H1 (cell line): ENCODE results near the gene GRAMD1B. TPM values are rescaled to one million over a fixed set of nuclear protein-coding genes. Genes with fewer than 3 reads are reported as not detected.

Source experiments
- CTCF ChIA-PET: fragments of 300-600 bp; sonication (Branson Sonifier 250); formaldehyde crosslinking; loops from one replicate; lab custom pipeline; 2021; ENCODE audit not compliant: partially characterized antibody; lab: Charles Lee
- POLR2A ChIA-PET: fragments of 300-600 bp; sonication (Branson Sonifier 250); formaldehyde crosslinking; loops from one replicate; lab custom pipeline; 2021; ENCODE audit warnings: inconsistent platforms; ENCODE audit not compliant: partially characterized antibody; lab: Charles Lee
- DNase-seq, 2 experiments: peaks; one replicate each; pipeline versions ENCODE4 v3.0.0 to v3.0.0-alpha.2; 2010 to 2022; ENCODE audit warnings: low spot score in 2 of 2, low read depth in 1 of 2, mixed read lengths in 1 of 2
- FAIRE-seq: peaks from 2 replicates; lab custom pipeline; 2011; peaks lifted over from hg19 to GRCh38; lab: Jason Lieb, UNC
- H2AFZ ChIP-seq: 2 replicates; pipeline ENCODE4 v1.8.1; 2012; ENCODE audit warnings: low read length, inconsistent platforms
- H2AK5ac ChIP-seq: 2 replicates; pipeline ENCODE4 v1.6.1; 2013; ENCODE audit warnings: low read depth, low read length
- H2BK120ac ChIP-seq: replicated peaks from 2 replicates; pipeline ENCODE3; 2013; ENCODE audit warnings: low read depth, low read length, inconsistent platforms
- H2BK12ac ChIP-seq: 2 replicates; pipeline ENCODE4 v1.6.1; 2013; ENCODE audit warnings: low read depth, low read length
- H2BK15ac ChIP-seq: 2 replicates; pipeline ENCODE4 v1.6.1; 2013; ENCODE audit warnings: low read length
- H2BK20ac ChIP-seq: 2 replicates; pipeline ENCODE4 v1.6.1; 2013; ENCODE audit warnings: low read length
- H2BK5ac ChIP-seq: 2 replicates; pipeline ENCODE4 v1.6.1; 2013; ENCODE audit warnings: low read depth, low read length
- H3K14ac ChIP-seq: 2 replicates; pipeline ENCODE4 v1.6.1; 2013; ENCODE audit warnings: inconsistent platforms; ENCODE audit not compliant: insufficient read length
- H3K18ac ChIP-seq: 2 replicates; pipeline ENCODE4 v1.6.1; 2013; ENCODE audit warnings: low read length; ENCODE audit errors: extremely low read depth
- H3K23ac ChIP-seq: 2 replicates; pipeline ENCODE4 v1.6.1; 2013; ENCODE audit warnings: inconsistent platforms; ENCODE audit not compliant: insufficient read length
- H3K23me2 ChIP-seq: 2 replicates; pipeline ENCODE4 v1.6.1; 2013; ENCODE audit warnings: low read depth, low read length
- H3K27ac ChIP-seq: 2 replicates; pipeline ENCODE4 v1.6.1; 2011; ENCODE audit warnings: low read depth, low read length, inconsistent platforms
- H3K27me3 ChIP-seq, 4 experiments: replicated peaks in 1 of 4; 1 replicate in 1 of 4; 2 replicates in 3 of 4; pipeline versions ENCODE4 v1.6.1 to v1.8.1; 2011 to 2013; ENCODE audit warnings: low read length in 3 of 4, mild to moderate bottlenecking in 3 of 4, inconsistent platforms in 2 of 4, mixed read lengths in 2 of 4, moderate library complexity in 1 of 4; ENCODE audit not compliant: control insufficient read depth in 3 of 4, insufficient read depth in 3 of 4; ENCODE audit errors: extremely low read depth in 1 of 4
- H3K36me3 ChIP-seq, 4 experiments: 2 replicates each; pipeline versions ENCODE4 v1.6.1 to v1.8.1; 2011 to 2013; ENCODE audit warnings: mild to moderate bottlenecking in 4 of 4, low read length in 3 of 4, moderate library complexity in 2 of 4, control low read depth in 1 of 4, inconsistent platforms in 1 of 4; ENCODE audit not compliant: insufficient read depth in 4 of 4, control insufficient read depth in 2 of 4
- H3K4ac ChIP-seq: replicated peaks from 2 replicates; pipeline ENCODE3; 2013; ENCODE audit warnings: low read length, low read depth, mixed read lengths, inconsistent platforms; ENCODE audit not compliant: insufficient read length
- H3K4me1 ChIP-seq, 4 experiments: replicated peaks in 1 of 4; 1 replicate in 1 of 4; 2 replicates in 3 of 4; pipeline versions ENCODE4 v1.6.1 to v1.8.1; 2011 to 2013; ENCODE audit warnings: low read length in 3 of 4, inconsistent platforms in 2 of 4, mixed read lengths in 1 of 4; ENCODE audit not compliant: insufficient read depth in 4 of 4, control insufficient read depth in 3 of 4
- H3K4me2 ChIP-seq, 2 experiments: 2 replicates each; pipeline versions ENCODE4 v1.6.1 to v1.8.1; 2011 to 2013; ENCODE audit warnings: low read depth in 2 of 2, low read length in 2 of 2, control low read depth in 1 of 2, inconsistent platforms in 1 of 2, mild to moderate bottlenecking in 1 of 2; ENCODE audit not compliant: insufficient read depth in 1 of 2
- H3K4me3 ChIP-seq, 4 experiments: fragments of 200-600, 300-600 bp in 1 of 4; sonication (generic), shearing (Covaris generic), sonication (Bioruptor Twin) in 1 of 4; 2 replicates each; pipeline versions ENCODE4 v1.5.1 to v1.8.1; 2011 to 2016; ENCODE audit warnings: low read length in 4 of 4, low read depth in 3 of 4, control low read depth in 2 of 4, inconsistent platforms in 2 of 4, mild to moderate bottlenecking in 2 of 4, mixed read lengths in 1 of 4, moderate library complexity in 1 of 4; ENCODE audit not compliant: insufficient read depth in 2 of 4; ENCODE audit errors: extremely low read depth in 1 of 4
- H3K56ac ChIP-seq: replicated peaks from 2 replicates; pipeline ENCODE3; 2013; ENCODE audit warnings: low read depth, mild to moderate bottlenecking, mixed read lengths, low read length, inconsistent platforms; ENCODE audit not compliant: insufficient read length
- H3K79me1 ChIP-seq: 2 replicates; pipeline ENCODE4 v1.6.1; 2013; ENCODE audit warnings: low read depth, low read length, control low read depth
- H3K79me2 ChIP-seq, 2 experiments: 2 replicates each; pipeline versions ENCODE4 v1.6.1 to v1.8.1; 2012 to 2013; ENCODE audit warnings: low read length in 2 of 2, mild to moderate bottlenecking in 2 of 2, inconsistent platforms in 1 of 2; ENCODE audit not compliant: insufficient read depth in 2 of 2, control insufficient read depth in 1 of 2
- H3K9ac ChIP-seq, 4 experiments: replicated peaks in 1 of 4; 1 replicate in 1 of 4; 2 replicates in 3 of 4; pipeline versions ENCODE4 v1.6.1 to v1.8.1; 2011 to 2013; ENCODE audit warnings: low read depth in 3 of 4, low read length in 3 of 4, control low read depth in 2 of 4, mild to moderate bottlenecking in 2 of 4, moderate library complexity in 2 of 4, inconsistent platforms in 1 of 4; ENCODE audit errors: extremely low read depth in 1 of 4
- H3K9me3 ChIP-seq, 2 experiments: 2 replicates each; pipeline versions ENCODE4 v1.6.1 to v1.8.1; 2012 to 2013; ENCODE audit warnings: mild to moderate bottlenecking in 2 of 2, moderate library complexity in 2 of 2, control low read depth in 1 of 2, inconsistent platforms in 1 of 2, low read depth in 1 of 2, low read length in 1 of 2, mixed read lengths in 1 of 2; ENCODE audit not compliant: insufficient read depth in 2 of 2
- H4K20me1 ChIP-seq, 2 experiments: replicated peaks in 1 of 2; 2 replicates each; pipeline versions ENCODE3 to v1.8.1; 2011 to 2013; ENCODE audit warnings: inconsistent platforms in 2 of 2, low read length in 2 of 2, mild to moderate bottlenecking in 1 of 2; ENCODE audit not compliant: insufficient read depth in 2 of 2, control insufficient read depth in 1 of 2
- H4K5ac ChIP-seq: 2 replicates; pipeline ENCODE4 v1.6.1; 2013; ENCODE audit warnings: low read length, low read depth, mixed read lengths, inconsistent platforms; ENCODE audit not compliant: insufficient read length
- H4K8ac ChIP-seq: 2 replicates; pipeline ENCODE4 v1.8.0; 2013; ENCODE audit warnings: mild to moderate bottlenecking, moderate library complexity, low read length, inconsistent platforms; ENCODE audit not compliant: insufficient read depth; ENCODE audit errors: extremely low read depth
- H4K91ac ChIP-seq: replicated peaks from 2 replicates; pipeline ENCODE3; 2013; ENCODE audit warnings: low read length, mixed read lengths, inconsistent platforms; ENCODE audit not compliant: insufficient read length
- FOSL1 ChIP-seq: IDR thresholded peaks from 2 replicates; pipeline ENCODE4 v1.6.1; 2011; ENCODE audit warnings: mild to moderate bottlenecking, low read depth, low read length, moderate library complexity; ENCODE audit not compliant: insufficient read depth
- GTF2F1 ChIP-seq: IDR thresholded peaks from 2 replicates; pipeline ENCODE4 v1.6.1; 2012; ENCODE audit warnings: low read depth, low read length, improper control_type of control experiment, borderline replicate concordance
- RAD21 ChIP-seq, 2 experiments: IDR thresholded peaks in 1 of 2; conservative IDR thresholded peaks in 1 of 2; 2 replicates each; pipeline ENCODE4 v1.6.1; 2011; ENCODE audit warnings: low read depth in 2 of 2, low read length in 2 of 2, improper control_type of control experiment in 1 of 2, inconsistent platforms in 1 of 2, mild to moderate bottlenecking in 1 of 2, moderate library complexity in 1 of 2
- SAP30 ChIP-seq: fragments of 300-600 bp; sonication (generic); IDR thresholded peaks from 2 replicates; pipeline ENCODE4 v1.7.1; 2012; ENCODE audit warnings: low read length, moderate library complexity, mild to moderate bottlenecking, inconsistent platforms; ENCODE audit not compliant: insufficient read depth, insufficient replicate concordance
- WGBS, 2 experiments: shearing (Covaris generic) in 1 of 2; methylation state at CpG; one replicate each; pipeline versions ENCODE4 v1.1.6 to v1.1.7; 2013 to 2015; ENCODE audit warnings: low lambda C conversion rate in 2 of 2, mixed read lengths in 2 of 2, inconsistent platforms in 1 of 2, low coverage in 1 of 2, missing lambda C conversion rate in 1 of 2; ENCODE audit not compliant: insufficient replicate concordance in 2 of 2, insufficient coverage in 1 of 2, insufficient read length in 1 of 2; ENCODE audit errors: extremely low coverage in 1 of 2, missing lambda C conversion rate in 1 of 2; 5-methylcytosine and 5-hydroxymethylcytosine counted together
- polyA plus RNA-seq, 7 experiments: library from polyadenylated mRNA; depleted of rRNA in 3 of 7; stranded (reverse) in 5 of 7; unstranded in 2 of 7; fragments of >200 nt in 5 of 7; fragments of 200-250 nt in 2 of 7; gene quantifications; 1 replicate in 5 of 7; 2 replicates in 1 of 7; 4 replicates in 1 of 7; pipeline versions ENCODE4 v1.2.1 to v1.2.3, GENCODE V29; 2011 to 2013; ENCODE audit warnings: missing spikeins in 2 of 7, mixed read lengths in 2 of 7
- total RNA-seq: library from RNA; stranded (reverse); fragmentation: NEBNext Ultra II Directional; extraction: Animal tissue kit (Norgen Biotek cat#: 25700); gene quantifications from 2 replicates; pipeline ENCODE4 v1.2.1, GENCODE V29; 2021
- TF ChIP-seq, protein P1 (sequence below), 3 experiments: IDR thresholded peaks; 1 replicate in 2 of 3; 2 replicates in 1 of 3; pipeline versions ENCODE4 v1.5.1 to v1.6.1; 2011; ENCODE audit warnings: low read length in 3 of 3, mild to moderate bottlenecking in 3 of 3, inconsistent platforms in 2 of 3, low read depth in 1 of 3, moderate library complexity in 1 of 3; ENCODE audit not compliant: insufficient read depth in 1 of 3; ENCODE audit errors: control extremely low read depth in 1 of 3

Gene GRAMD1B
- total and polyA plus RNA-seq, 2 of the 8 experiments (the other 6 are each of a cell fraction or from before 2014, with no cell fraction given), result 10.1 to 21.2 TPM

DNA sequence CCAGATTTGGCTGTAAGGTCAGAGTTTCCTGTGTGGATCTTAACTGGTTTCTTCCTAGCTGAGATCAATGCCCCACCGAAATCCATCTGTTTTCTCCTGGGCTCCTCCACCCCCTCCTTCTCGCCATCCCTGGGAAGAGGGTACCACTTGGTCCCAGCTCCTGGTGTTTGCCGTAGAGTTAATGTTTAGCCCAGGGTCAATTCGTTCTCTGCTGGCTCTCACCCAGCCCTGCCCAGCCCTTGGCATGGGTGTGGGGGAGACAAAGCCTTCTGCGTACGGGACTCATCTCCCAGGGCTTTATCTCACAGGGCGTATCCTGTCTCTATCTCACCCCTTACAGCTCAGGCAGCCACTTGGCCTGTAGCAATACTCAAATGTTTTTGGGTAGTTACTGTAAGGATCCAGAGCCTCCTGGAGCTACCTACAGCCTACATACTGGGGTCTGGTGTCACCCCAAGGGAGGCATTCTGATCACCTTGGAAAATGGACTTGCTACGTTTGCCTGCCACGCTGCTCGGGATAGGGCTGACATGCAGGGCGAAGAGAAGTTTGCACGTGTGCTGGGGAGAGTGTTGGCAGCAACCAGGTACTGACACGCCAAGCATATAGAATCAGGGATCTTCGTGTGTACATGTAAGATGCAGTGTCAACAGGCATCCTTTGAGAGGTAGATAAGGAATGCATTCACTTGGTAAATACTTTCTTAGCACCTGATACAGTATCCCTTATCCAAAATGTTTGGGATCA lies 158.2 kb downstream of the GRAMD1B start:
- Histone ChIP-seq H3K4me2 (no peak overlapping the region), H2AK5ac (no peak overlapping the region), H2BK20ac (no peak overlapping the region), H3K4me3 (no peak overlapping the region), H2BK5ac (no peak overlapping the region), H3K27ac (no peak overlapping the region), H2AFZ (no peak overlapping the region), H3K56ac (no peak overlapping the region), H3K4me1 (peaks cover 0 to under 1% (median 0%) of the 10 kb centered on the region in 4 experiments; a peak in 2 of 7 replicates), H3K79me2 (no peaks in the 10 kb centered on the region), H2BK15ac (no peak overlapping the region), H3K14ac (no peak overlapping the region), H4K20me1 (peaks cover 0 to under 1% of the 10 kb centered on the region in 2 experiments), H3K18ac (no peak overlapping the region), H2BK120ac (no peak overlapping the region), H3K36me3 (no peaks in the 10 kb centered on the region; a peak in 2 of 8 replicates), H4K8ac (no peak overlapping the region; the same call in 1 of the 2 replicates), H2BK12ac (no peak overlapping the region), H4K5ac (no peak overlapping the region), H3K79me1 (peaks cover under 1% of the 10 kb centered on the region), H3K9me3 (no peaks in the 10 kb centered on the region), H3K27me3 (no peaks in the 10 kb centered on the region), H3K23me2 (peaks cover under 1% of the 10 kb centered on the region; the same call in 1 of the 2 replicates), H3K4ac (no peak overlapping the region), H4K91ac (no peak overlapping the region), H3K23ac (no peak overlapping the region), H3K9ac (no peak overlapping the region)
- TF ChIP-seq SAP30, result no peak
- no peak for TF ChIP-seq GTF2F1
- TF ChIP-seq, protein P1, sequence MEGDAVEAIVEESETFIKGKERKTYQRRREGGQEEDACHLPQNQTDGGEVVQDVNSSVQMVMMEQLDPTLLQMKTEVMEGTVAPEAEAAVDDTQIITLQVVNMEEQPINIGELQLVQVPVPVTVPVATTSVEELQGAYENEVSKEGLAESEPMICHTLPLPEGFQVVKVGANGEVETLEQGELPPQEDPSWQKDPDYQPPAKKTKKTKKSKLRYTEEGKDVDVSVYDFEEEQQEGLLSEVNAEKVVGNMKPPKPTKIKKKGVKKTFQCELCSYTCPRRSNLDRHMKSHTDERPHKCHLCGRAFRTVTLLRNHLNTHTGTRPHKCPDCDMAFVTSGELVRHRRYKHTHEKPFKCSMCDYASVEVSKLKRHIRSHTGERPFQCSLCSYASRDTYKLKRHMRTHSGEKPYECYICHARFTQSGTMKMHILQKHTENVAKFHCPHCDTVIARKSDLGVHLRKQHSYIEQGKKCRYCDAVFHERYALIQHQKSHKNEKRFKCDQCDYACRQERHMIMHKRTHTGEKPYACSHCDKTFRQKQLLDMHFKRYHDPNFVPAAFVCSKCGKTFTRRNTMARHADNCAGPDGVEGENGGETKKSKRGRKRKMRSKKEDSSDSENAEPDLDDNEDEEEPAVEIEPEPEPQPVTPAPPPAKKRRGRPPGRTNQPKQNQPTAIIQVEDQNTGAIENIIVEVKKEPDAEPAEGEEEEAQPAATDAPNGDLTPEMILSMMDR (IDR thresholded peaks at IDR 0.05; ENCODE audit: control extremely low read depth in 1 of 3, insufficient read depth in 1 of 3, low read depth in 1 of 3, low read length in 3 of 3), result no peak
- no peak for TF ChIP-seq RAD21 (IDR thresholded peaks at IDR 0.05 in 1 of 2, conservative IDR thresholded peaks at IDR 0.05 in 1 of 2; ENCODE audit: low read depth in 2 of 2, low read length in 2 of 2)
- TF ChIP-seq FOSL1, result no peak
- CTCF ChIA-PET, result interaction anchor here (0.6 to 1.8 kb wide), 3 partner anchors 8 to 233 kb away, joined by 5 to 7 read pairs (median 6); no protein-coding TSS in a partner anchor
- no peak for FAIRE-seq
- no peak for DNase-seq
- POLR2A ChIA-PET, result no interaction called here
- 94% methylated on average over 14 of the region's 14 CpGs; no CpG with 5 or more reads in 1 of the 2 experiments for WGBS, 2 experiments
